ENCODE measurements around the gene IAPP. TPM values are rescaled to one million over a fixed set of nuclear protein-coding genes. Genes with fewer than 3 reads are reported as not detected.
A peak's percentile ranks its signal among the peaks of the same experiment; 100 is the strongest.
"Not testable (repeated sequence)": the region's sequence is repeated elsewhere in the genome, so short reads cannot be mapped to it uniquely, and the experiment has no call there.

Gene IAPP
- total RNA-seq, 1 donor from 2014 or later: 0.92 TPM

GRCh38 chr12:21413369-21414277, 40.9 kb downstream of the IAPP start:
- DNase-seq (ENCODE audit: low spot score): no peak
- TF ChIP-seq EZH2 (IDR thresholded peaks at IDR 0.05) (no peak), EZH2phosphoT487 (IDR thresholded peaks at IDR 0.05) (no peak)
- TF ChIP-seq, protein P1, sequence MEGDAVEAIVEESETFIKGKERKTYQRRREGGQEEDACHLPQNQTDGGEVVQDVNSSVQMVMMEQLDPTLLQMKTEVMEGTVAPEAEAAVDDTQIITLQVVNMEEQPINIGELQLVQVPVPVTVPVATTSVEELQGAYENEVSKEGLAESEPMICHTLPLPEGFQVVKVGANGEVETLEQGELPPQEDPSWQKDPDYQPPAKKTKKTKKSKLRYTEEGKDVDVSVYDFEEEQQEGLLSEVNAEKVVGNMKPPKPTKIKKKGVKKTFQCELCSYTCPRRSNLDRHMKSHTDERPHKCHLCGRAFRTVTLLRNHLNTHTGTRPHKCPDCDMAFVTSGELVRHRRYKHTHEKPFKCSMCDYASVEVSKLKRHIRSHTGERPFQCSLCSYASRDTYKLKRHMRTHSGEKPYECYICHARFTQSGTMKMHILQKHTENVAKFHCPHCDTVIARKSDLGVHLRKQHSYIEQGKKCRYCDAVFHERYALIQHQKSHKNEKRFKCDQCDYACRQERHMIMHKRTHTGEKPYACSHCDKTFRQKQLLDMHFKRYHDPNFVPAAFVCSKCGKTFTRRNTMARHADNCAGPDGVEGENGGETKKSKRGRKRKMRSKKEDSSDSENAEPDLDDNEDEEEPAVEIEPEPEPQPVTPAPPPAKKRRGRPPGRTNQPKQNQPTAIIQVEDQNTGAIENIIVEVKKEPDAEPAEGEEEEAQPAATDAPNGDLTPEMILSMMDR (IDR thresholded peaks at IDR 0.05): no peak
- H3K4me2 ChIP-seq: no peak overlapping the region
- H3K4me3 Mint-ChIP-seq: no peak overlapping the region
- H3K27ac ChIP-seq: no peak overlapping the region
- no peak overlapping the region for H3K9ac ChIP-seq
- H3K4me3 ChIP-seq: no peak overlapping the region
- no peaks in the 10 kb centered on the region for H3K36me3 ChIP-seq
- peaks cover 2% of the 10 kb centered on the region for H3K27me3 Mint-ChIP-seq (ENCODE audit: insufficient read depth, low read depth)
- no peak overlapping the region for H3K27ac Mint-ChIP-seq
- no peaks in the 10 kb centered on the region for H3K79me2 ChIP-seq (ENCODE audit: low read depth)
- H3K36me3 Mint-ChIP-seq: no peaks in the 10 kb centered on the region
- H3F3A ChIP-seq (ENCODE audit: low read depth): no peaks in the 10 kb centered on the region
- no peaks in the 10 kb centered on the region for H3K9me3 Mint-ChIP-seq
- no peak overlapping the region for H2AFZ ChIP-seq (replicated peaks)
- H3K27me3 ChIP-seq: no peaks in the 10 kb centered on the region
- no peaks in the 10 kb centered on the region for H4K20me1 ChIP-seq (ENCODE audit: low read depth)
- peaks cover 11% of the 10 kb centered on the region for H3K4me1 ChIP-seq
- no peaks in the 10 kb centered on the region for H3K9me3 ChIP-seq (ENCODE audit: low read depth)
- peaks cover 11% of the 10 kb centered on the region for H3K4me1 Mint-ChIP-seq

- Histone ChIP-seq H2AFZ (replicated peaks) (no peak overlapping the region), H3K36me3 (no peaks in the 10 kb centered on the region), H3K27ac (no peak overlapping the region), H3K9ac (no peak overlapping the region), H3K4me3 (no peak overlapping the region), H3K9me3 (ENCODE audit: low read depth) (no peaks in the 10 kb centered on the region), H3K4me1 (peaks cover 11% of the 10 kb centered on the region), H3K4me2 (peak overlapping the region; percentile 3), H3K27me3 (no peaks in the 10 kb centered on the region), H4K20me1 (ENCODE audit: low read depth) (no peaks in the 10 kb centered on the region), H3F3A (ENCODE audit: low read depth) (no peaks in the 10 kb centered on the region), H3K79me2 (ENCODE audit: low read depth) (no peaks in the 10 kb centered on the region)
- Mint-ChIP-seq H3K27ac (peak overlapping the region; percentile 35), H3K36me3 (no peaks in the 10 kb centered on the region), H3K27me3 (ENCODE audit: insufficient read depth, low read depth) (peaks cover 2% of the 10 kb centered on the region), H3K4me1 (peaks cover 11% of the 10 kb centered on the region), H3K9me3 (no peaks in the 10 kb centered on the region), H3K4me3 (no peak overlapping the region)
- DNase-seq (ENCODE audit: low spot score): peak; percentile 39
- TF ChIP-seq EZH2 (IDR thresholded peaks at IDR 0.05): no peak
- TF ChIP-seq EZH2phosphoT487 (IDR thresholded peaks at IDR 0.05): no peak
- TF ChIP-seq, protein P1 (IDR thresholded peaks at IDR 0.05): no peak
Measured at GRCh38 chr12:21416511-21417121, 43.9 kb downstream of the IAPP start.

- H3K27me3 ChIP-seq; H3K27ac ChIP-seq; H3K4me2 ChIP-seq; H3K36me3 Mint-ChIP-seq; H2AFZ ChIP-seq (replicated peaks); H3K4me3 ChIP-seq; H3K9me3 Mint-ChIP-seq; H3K9ac ChIP-seq; H3F3A ChIP-seq (ENCODE audit: low read depth); H4K20me1 ChIP-seq (ENCODE audit: low read depth); H3K36me3 ChIP-seq; DNase-seq (ENCODE audit: low spot score); H3K27ac Mint-ChIP-seq; H3K27me3 Mint-ChIP-seq (ENCODE audit: insufficient read depth, low read depth); H3K4me3 Mint-ChIP-seq; H3K9me3 ChIP-seq (ENCODE audit: low read depth); H3K79me2 ChIP-seq (ENCODE audit: low read depth): not testable (repeated sequence)
- peaks cover 11% of the 10 kb centered on the region for H3K4me1 ChIP-seq
- H3K4me1 Mint-ChIP-seq: peaks cover 11% of the 10 kb centered on the region
Measured at GRCh38 chr12:21418398-21418797, 45.7 kb downstream of the IAPP start.

DNA sequence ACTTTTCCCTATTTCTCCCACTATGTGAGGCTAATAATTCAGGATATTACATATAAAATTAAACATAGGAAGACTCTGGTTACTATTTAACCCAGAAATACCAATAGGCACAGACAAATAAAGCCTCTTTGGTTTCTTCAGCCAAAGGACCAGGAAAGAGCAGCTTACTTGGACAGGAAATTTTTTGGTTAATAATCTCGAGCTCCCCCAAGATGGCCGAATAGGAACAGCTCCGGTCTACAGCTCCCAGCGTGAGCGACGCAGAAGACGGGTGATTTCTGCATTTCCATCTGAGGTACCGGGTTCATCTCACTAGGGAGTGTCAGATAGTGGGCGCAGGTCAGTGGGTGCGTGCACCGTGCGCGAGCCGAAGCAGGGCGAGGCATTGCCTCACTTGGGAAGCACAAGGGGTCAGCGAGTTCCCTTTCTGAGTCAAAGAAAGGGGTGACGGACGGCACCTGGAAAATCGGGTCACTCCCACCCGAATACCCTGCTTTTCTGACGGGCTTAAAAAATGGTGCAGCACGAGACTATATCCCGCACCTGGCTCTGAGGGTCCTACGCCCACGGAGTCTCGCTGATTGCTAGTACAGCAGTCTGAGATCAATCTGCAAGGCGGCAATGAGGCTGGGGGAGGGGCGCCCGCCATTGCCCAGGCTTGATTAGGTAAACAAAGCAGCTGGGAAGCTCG, 46.5 kb downstream of the IAPP start:
- H3K27ac Mint-ChIP-seq, H3K4me3 Mint-ChIP-seq: not testable (repeated sequence)

More for the DNA sequence above, 46.5 kb downstream of the IAPP start:
- DNase-seq (ENCODE audit: low spot score); H3K9ac ChIP-seq; H3F3A ChIP-seq (ENCODE audit: low read depth); H3K9me3 Mint-ChIP-seq; H4K20me1 ChIP-seq (ENCODE audit: low read depth); H3K4me2 ChIP-seq; H3K27me3 Mint-ChIP-seq (ENCODE audit: insufficient read depth, low read depth); H3K36me3 Mint-ChIP-seq; H3K36me3 ChIP-seq; H3K27me3 ChIP-seq; H3K9me3 ChIP-seq (ENCODE audit: low read depth); H3K27ac ChIP-seq; H3K79me2 ChIP-seq (ENCODE audit: low read depth); H3K4me3 ChIP-seq: not testable (repeated sequence)
- peaks cover 11% of the 10 kb centered on the region for H3K4me1 ChIP-seq
- peaks cover 11% of the 10 kb centered on the region for H3K4me1 Mint-ChIP-seq
- H2AFZ ChIP-seq (replicated peaks): peak overlapping the region; percentile 76

Measured in neural progenitor cell (in vitro differentiated cells).